Mammary epithelial cell (primary cell): ENCODE measurements around the gene TRIB2.

ENCODE experiments used
- CTCF ChIP-seq, 2 donors: IDR thresholded peaks in 1 of 2; conservative IDR thresholded peaks in 1 of 2; 2 replicates each; pipeline ENCODE4 v1.5.1; 2011 to 2012; ENCODE audit warnings: inconsistent platforms in 2 of 2, low read length in 2 of 2, mild to moderate bottlenecking in 2 of 2, control low read depth in 1 of 2, low read depth in 1 of 2; ENCODE audit not compliant: insufficient read depth in 1 of 2; ENCODE audit errors: extremely low read depth in 1 of 2
- EZH2 ChIP-seq: IDR thresholded peaks from 2 replicates; pipeline ENCODE4 v1.6.1; 2012; ENCODE audit warnings: low read length, inconsistent platforms, borderline replicate concordance

GRCh38 chr2:12764075-12764730, 47.5 kb downstream of the TRIB2 start:
- no peak for TF ChIP-seq CTCF (conservative IDR thresholded peaks at IDR 0.05 in 1 of 2, IDR thresholded peaks at IDR 0.05 in 1 of 2; ENCODE audit: extremely low read depth in 1 of 2, insufficient read depth in 1 of 2, low read depth in 1 of 2, low read length in 2 of 2)
- TF ChIP-seq EZH2 = no peak
